ENCODE results near the gene TEX13A.
"Not testable (repeated sequence)": the region's sequence is repeated elsewhere in the genome, so short reads cannot be mapped to it uniquely, and the experiment has no call there.

TEX13A gene

GRCh38 chrX:105220636-105221035 lies at the start of gene TEX13A:
Gene TEX13A (minus strand): TSS chrX:105220694. CDS start chrX:105220397, 297 bp downstream.
- intact Hi-C loops (cut with DNase I) = no loop called here

GRCh38 chrX:105269386-105269785 lies 48.9 kb upstream of the TEX13A start:
- intact Hi-C loops (cut with DNase I) = no loop called here

More at GRCh38 chrX:105220636-105221035, at the start of gene TEX13A:
- no peak for DNase-seq

GRCh38 chrX:105267167-105267566 lies 46.7 kb upstream of the TEX13A start:
- intact Hi-C loops (cut with DNase I) = no loop called here
- no peak for DNase-seq

More at GRCh38 chrX:105269386-105269785, 48.9 kb upstream of the TEX13A start:
- no peak for DNase-seq

- DNase-seq = no peak
- intact Hi-C loops (cut with DNase I) = no loop called here
These were observed 46.0 kb upstream of the TEX13A start for GRCh38 chrX:105266456-105266855.

GRCh38 chrX:105265093-105265492 lies 44.6 kb upstream of the TEX13A start:
- intact Hi-C loops (cut with DNase I) = no loop called here
- DNase-seq = no peak

- intact Hi-C loops (cut with DNase I) = no loop called here
- no peak for DNase-seq
These were observed 43.3 kb upstream of the TEX13A start for GRCh38 chrX:105263801-105264200.

- DNase-seq = no peak
- intact Hi-C loops (cut with DNase I) = no loop called here
These were observed 42.7 kb upstream of the TEX13A start for GRCh38 chrX:105263171-105263570.

GRCh38 chrX:105260291-105261043 lies 40.0 kb upstream of the TEX13A start:
- DNase-seq = no peak
- intact Hi-C loops (cut with DNase I) = no loop called here

- intact Hi-C loops (cut with DNase I) = no loop called here
- no peak for DNase-seq
These were observed 20.6 kb upstream of the TEX13A start for GRCh38 chrX:105241056-105241455.

- DNase-seq; intact Hi-C loops (cut with DNase I): not testable (repeated sequence)
These were observed 16.9 kb upstream of the TEX13A start for GRCh38 chrX:105237407-105237806.

- intact Hi-C loops (cut with DNase I) = no loop called here
- no peak for DNase-seq
These were observed 8.7 kb upstream of the TEX13A start for GRCh38 chrX:105229146-105229545.

GRCh38 chrX:105228602-105229001 lies 8.1 kb upstream of the TEX13A start:
- intact Hi-C loops (cut with DNase I) = no loop called here
- DNase-seq = no peak

GRCh38 chrX:105226499-105226898 lies 6.0 kb upstream of the TEX13A start:
- no peak for DNase-seq
- intact Hi-C loops (cut with DNase I) = no loop called here

GRCh38 chrX:105221374-105221773 lies 880 bp upstream of the TEX13A start:
- DNase-seq = no peak
- intact Hi-C loops (cut with DNase I) = no loop called here

GRCh38 chrX:105219454-105220401 lies 766 bp downstream of the TEX13A start:
- intact Hi-C loops (cut with DNase I) = no loop called here
- peak in 1 of 10 donors; percentile 74 for DNase-seq

- intact Hi-C loops (cut with DNase I) = no loop called here
- DNase-seq = no peak
These were observed 9.4 kb downstream of the TEX13A start for GRCh38 chrX:105211066-105211575.

GRCh38 chrX:105210258-105210657 lies 10.2 kb downstream of the TEX13A start:
- no peak for DNase-seq
- intact Hi-C loops (cut with DNase I) = no loop called here

- no peak for DNase-seq
- intact Hi-C loops (cut with DNase I) = no loop called here
These were observed 11.1 kb downstream of the TEX13A start for GRCh38 chrX:105209406-105209805.

GRCh38 chrX:105191878-105192277 lies 28.6 kb downstream of the TEX13A start:
- intact Hi-C loops (cut with DNase I) = no loop called here

GRCh38 chrX:105190252-105190853 lies 30.1 kb downstream of the TEX13A start:
- intact Hi-C loops (cut with DNase I) = no loop called here
- peak in 1 of 10 donors; percentile 3 for DNase-seq

More at GRCh38 chrX:105191878-105192277, 28.6 kb downstream of the TEX13A start:
- DNase-seq = peak in 4 of 10 donors; percentile 6 to 76 (median 10)

- no peak for DNase-seq
- intact Hi-C loops (cut with DNase I) = no loop called here
These were observed 31.4 kb downstream of the TEX13A start for GRCh38 chrX:105189093-105189492.
